GM21825 (cell line): ENCODE data around the gene OXTR.
"Not testable (repeated sequence)": the region's sequence is repeated elsewhere in the genome, so short reads cannot be mapped to it uniquely, and the experiment has no call there.

Experiments
- ATAC-seq: cut with Tn5 transposase; IDR thresholded peaks from one replicate; pipeline ENCODE4 v1.9.1; 2021; ENCODE audit warnings: mild to moderate bottlenecking, moderate library complexity; ENCODE audit not compliant: unreplicated experiment

The OXTR gene

GRCh38 chr3:8743021-8743601, 26.3 kb downstream of the OXTR start:
- no peak for ATAC-seq

GRCh38 chr3:8741581-8742261, 27.7 kb downstream of the OXTR start:
- no peak for ATAC-seq

DNA sequence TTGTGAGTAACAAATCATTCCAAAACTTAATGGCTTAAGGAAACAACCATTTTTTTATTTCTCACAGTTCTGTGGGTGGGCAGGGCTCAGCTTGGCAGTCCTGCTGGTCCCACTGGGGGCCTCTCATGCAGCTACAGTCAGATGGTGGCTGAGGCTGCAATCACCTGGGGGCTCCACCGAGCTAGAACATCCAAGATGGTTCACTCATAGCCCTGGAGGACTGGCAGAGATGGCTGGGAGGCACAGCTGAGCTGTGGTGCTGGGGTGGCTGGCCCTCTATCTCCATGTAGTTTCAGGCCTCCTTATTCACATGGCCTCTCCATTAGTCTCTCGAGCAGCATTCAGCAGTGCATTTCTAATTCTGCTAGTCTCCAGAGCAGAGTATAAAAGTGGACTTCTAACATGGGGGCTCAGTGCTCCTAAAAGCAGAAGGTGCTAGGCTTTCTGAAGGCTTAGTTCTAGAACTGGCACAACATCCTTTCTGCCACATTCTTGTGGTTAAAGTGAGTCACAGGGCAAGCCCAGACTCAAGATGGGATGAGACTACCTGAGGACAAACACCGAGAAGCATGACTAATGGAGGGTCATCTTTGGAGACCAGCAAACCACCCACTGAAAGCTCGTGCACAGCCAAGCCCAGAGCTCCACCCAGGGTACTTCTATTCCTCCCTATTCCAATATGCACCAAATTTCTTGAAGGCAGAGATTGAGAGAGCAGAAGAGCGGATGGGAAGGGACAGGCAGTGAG, 29.5 kb downstream of the OXTR start:
- no peak for ATAC-seq

DNA sequence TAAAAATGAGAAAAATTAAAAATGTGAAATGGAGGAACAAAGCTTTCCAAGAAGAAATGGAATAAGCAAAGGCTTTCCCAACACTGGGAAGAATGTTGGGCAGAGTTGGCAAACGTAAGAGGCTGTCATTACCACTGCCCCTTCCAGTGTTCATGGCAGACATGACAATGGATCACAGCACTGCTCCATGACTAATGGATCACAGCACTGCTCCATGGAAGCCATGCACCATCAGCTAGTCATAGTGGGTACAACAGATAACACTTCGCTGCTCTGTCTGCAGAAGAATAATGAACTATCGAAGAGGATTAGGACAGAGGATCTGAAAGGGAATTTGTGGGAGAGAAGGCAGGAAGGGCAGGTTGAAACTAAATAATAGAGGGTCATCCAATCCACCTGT, 30.8 kb downstream of the OXTR start:
- ATAC-seq, result no peak

GRCh38 chr3:8737823-8738222, 31.6 kb downstream of the OXTR start:
- ATAC-seq, result no peak

DNA sequence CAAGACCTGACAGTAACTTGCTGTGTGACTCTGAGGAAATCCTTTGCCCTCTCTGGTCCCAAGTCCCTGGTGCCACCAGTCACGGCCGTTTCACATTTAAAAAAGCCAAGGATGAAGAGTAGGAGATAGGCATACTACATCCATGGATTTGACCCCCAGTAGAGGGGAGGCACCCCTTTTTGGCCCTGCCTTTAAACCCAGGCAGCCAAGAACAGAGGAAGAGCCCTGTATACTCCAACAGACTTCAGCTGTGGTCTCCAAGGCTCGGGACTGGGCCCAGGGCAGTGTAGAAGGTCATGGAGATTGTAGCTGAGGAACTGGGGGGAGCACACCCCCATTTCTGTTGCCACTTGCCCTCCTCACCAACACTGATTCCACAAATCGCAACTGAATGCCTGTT, 32.1 kb downstream of the OXTR start:
- no peak for ATAC-seq

DNA sequence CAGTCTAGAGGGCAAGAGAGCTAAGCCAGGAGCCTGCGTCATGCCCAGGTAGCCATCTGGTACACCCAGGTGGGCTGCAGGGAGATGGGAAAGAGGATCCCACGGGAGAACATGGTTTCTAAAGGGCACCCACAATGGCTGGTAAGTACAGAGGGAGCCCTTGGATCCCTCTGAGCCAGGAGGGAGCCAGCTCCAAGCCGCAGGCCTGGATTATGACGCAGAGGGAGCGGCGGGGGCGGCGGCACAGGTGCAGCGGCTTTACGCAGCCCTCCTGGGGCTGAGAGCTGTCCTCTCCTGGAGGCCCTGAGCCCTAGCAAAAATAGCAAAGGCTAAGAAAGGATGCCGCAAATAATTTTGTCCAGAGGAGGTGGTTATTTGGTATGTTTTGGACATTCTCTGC, 33.0 kb downstream of the OXTR start:
- no peak for ATAC-seq

DNA sequence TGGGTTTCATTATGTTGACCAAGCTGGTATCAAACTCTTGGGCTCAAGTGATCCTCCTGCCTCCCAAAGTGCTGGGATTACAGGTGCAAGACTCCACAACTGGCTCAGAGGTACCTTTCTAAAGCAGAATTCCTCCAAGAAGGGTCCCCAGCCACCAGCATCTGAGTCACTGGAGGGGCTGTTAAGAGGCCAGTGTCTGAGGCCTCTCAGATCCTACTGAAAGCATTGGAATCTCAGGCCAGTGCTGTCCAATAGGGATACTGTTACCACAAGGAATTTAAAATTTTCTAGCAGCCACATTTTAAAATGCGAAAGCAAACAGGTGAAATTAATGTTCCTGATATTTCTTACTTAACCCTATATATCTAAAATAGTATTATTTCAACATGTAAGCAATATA, 34.5 kb downstream of the OXTR start:
- no peak for ATAC-seq

DNA sequence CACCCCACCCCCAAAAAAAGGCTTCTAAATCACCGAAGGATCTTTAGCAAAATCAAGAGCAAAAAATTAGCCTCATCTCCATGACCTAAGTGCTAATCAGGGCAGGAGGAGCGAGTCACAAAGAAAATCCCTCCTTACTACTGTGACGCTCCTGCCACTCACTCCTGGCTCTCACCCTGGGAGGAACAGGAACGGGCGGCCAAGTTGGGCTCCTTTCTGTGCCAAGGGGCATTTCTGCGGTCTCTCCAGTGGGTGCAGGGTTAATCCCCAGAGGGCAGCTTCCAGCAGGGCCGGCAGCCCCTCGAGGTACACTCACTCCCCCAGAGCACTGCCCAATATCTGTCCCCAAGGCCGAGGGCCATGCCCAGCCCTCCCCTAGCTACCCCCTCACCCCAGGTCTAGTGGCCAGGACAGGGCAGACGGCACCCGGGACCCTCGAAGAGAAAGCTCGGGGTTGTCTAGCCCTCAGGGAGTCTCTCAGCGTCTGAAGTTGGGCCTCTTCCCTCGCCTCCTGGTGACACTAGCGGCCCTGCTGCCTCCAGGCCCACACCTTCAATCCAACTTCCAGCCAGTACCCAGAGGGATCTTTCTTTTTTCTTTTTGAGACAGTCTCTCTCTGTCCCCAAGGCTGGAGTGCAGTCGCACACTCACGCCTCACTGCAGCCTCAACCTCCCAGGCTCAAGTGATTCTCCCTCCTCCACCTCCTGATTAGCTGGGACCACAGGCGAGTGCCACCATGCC, 35.1 kb downstream of the OXTR start:
- no peak for ATAC-seq

DNA sequence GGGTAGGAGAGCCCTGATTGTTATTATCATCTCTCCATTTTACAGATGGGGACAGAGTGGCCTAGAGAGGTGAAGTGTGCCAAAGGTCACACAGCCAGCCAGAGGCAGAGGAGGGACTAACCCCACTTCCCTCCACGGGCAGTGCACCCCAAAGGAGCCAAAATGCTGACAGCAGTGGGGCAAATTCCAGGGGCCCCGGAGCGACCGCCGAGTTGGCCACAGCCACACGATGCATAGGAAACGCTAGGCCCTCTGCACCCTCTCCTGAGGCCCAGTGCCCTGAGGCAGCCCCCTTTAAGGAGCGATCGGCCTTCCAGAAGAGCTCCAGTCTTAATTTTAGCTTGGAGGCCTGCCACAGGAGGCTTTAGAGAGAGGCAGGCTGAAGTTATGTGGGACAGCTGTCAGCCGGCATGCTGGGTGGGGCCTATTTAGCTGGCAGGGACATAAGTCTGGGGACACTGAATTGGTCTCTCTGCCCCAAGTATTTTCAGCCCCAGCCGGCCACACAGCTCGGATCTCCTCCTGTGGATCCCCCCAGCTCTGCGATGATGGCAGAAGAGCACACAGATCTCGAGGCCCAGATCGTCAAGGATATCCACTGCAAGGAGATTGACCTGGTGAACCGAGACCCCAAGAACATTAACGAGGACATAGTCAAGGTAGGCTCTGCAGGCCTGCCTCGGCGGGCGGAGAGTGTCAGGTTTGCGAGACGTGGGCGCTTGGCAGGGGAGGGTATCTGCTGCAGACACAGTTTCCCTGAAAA, 35.9 kb downstream of the OXTR start, which contains the start of gene CAV3:
TSS of gene CAV3 (plus strand) at position 471 of the 763 bp plus-strand sequence. CDS start at position 546, 75 bp downstream.
- no peak for ATAC-seq

- ATAC-seq, result no peak
These were observed 37.0 kb downstream of the OXTR start for GRCh38 chr3:8732413-8732812.

DNA sequence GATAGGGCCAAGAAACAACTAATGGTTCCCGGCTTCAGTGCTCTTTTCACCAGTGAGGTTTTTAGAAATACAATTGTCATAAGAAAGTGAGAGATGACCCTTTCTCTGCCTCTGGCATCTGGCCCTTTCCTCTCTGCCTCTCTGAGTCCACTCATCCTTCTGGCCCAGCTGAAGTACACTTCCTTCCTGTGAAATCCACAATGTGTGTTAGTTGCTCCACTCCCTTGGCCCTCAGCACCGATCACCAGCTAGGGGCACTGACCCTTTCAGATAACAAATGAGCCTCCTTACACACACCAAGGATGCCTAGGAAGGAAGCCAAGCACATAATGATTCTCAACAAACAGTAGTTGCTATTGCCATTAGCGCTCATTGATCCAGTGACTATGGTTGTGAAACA, 38.8 kb downstream of the OXTR start:
- no peak for ATAC-seq

GRCh38 chr3:8729479-8729878, 39.9 kb downstream of the OXTR start:
- ATAC-seq, result no peak

GRCh38 chr3:8727605-8728512, 41.6 kb downstream of the OXTR start:
- ATAC-seq, result no peak

DNA sequence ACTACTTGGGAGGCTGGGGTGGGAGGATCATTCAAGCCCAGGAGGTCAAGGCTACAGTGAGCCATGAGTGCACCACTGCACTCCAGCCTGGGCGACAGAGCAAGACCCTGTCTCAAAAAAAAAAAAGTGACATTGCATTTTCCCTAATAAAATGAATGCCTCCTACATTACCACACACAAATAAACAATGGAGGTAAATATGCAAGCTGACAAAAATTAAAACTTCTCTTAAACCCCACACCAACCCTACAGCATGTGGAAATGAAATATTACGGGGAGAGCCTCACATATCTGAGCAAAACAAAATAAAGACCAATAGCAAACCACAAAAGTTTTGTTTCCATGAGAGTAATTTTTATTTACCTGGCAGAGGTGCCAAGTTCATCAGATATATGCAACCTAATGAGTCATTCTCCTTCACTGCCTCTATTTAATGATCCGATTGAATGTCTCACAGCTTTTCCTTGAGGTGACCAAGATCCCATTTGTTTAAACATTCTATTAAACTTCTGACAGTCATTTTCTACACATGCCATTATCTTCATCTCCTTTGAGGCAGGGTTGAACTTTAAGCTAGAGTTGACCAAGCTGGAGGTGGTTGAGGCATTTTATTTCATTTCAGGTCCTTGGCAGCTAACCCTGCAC, 45.2 kb downstream of the OXTR start:
- ATAC-seq, result no peak

- ATAC-seq, result no peak
These were observed 45.8 kb downstream of the OXTR start for GRCh38 chr3:8723612-8724011.

- ATAC-seq, result no peak
These were observed 46.6 kb downstream of the OXTR start for GRCh38 chr3:8722808-8723207.

GRCh38 chr3:8715757-8716156, 53.7 kb downstream of the OXTR start:
- ATAC-seq, result not testable (repeated sequence)
